ENCODE results near the gene TTC12.

GRCh38 chr11:113408206-113408605 is 93.8 kb downstream of the TTC12 start:
- no peak for TF ChIP-seq POLR2AphosphoS5 (IDR thresholded peaks at IDR 0.05; ENCODE audit: low read depth, low read length)
- TF ChIP-seq TAF1 (IDR thresholded peaks at IDR 0.05; ENCODE audit: borderline replicate concordance, low read depth, low read length) = no peak
- no peak for TF ChIP-seq POLR2A (IDR thresholded peaks at IDR 0.05; ENCODE audit: low read depth, low read length)

All from GM12892 (cell line).